SK-N-MC (cell line): Measurements from ENCODE around the gene UBE2O.

ENCODE experiments used
- EZH2 ChIP-seq: fragments of 200-600 bp; sonication (generic); IDR thresholded peaks from one replicate; pipeline ENCODE4 v1.6.1; 2017; ENCODE audit warnings: antibody characterized with exemption
- FOXP2 ChIP-seq: optimal IDR thresholded peaks from 2 replicates; pipeline ENCODE3; 2011; ENCODE audit warnings: mild to moderate bottlenecking, moderate library complexity; ENCODE audit not compliant: insufficient read depth; ENCODE audit errors: extremely low read length, control extremely low read depth
- POLR2AphosphoS5 ChIP-seq: IDR thresholded peaks from 2 replicates; pipeline ENCODE4 v1.6.1; 2012; ENCODE audit warnings: mild to moderate bottlenecking, low read depth, low read length, borderline replicate concordance

DNA sequence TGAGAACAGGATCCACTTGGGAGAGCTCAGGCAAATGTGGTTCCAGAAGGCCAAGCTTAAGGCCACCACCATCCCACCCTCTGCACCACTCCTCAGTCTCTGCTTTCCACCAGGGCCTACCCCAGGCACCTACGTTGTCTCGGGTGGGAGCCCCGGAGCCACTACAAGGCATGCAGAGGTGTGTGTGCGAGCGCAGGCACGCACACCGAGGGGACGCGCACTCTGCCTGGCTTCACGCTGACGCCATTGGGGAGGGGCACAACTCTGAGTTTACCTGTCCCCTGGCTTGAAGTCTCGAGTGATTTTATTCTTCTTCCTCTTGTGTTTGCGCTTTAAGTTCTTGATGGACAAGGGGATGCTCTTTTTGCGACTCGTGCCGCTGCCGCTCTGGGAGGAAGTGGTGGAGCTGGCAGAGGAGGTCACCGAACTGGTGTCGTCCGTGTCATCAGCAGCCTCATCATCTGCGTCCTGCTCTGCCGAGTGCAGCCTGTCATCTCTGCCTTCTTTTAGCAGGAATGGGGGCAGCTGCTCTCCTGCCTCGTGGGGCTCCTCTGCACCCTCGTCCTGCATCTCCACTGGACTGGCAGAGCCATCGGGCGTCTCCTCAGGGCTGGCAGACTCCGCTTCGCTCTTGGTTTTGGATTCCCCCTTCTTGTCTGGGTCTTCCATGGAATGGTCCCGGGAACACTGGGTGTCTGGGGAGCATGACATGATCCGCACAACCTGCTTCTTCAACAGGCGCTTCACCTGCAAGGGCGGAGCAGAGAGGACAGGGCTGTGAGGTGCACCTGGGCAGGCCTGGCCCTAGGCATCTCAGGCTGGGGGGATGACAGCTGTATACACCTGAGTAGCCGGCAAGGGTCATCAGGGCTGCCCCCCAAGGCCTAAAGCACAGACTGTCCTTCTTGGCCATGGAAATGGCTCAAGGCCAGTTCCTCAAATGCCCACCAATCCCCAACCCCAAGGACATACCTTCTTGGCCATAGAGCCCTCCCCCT lies 53.5 kb downstream of the UBE2O start:
- TF ChIP-seq EZH2 (no peak), POLR2AphosphoS5 (no peak), FOXP2 (no peak)
